GM19397 (cell line): ENCODE measurements around the gene HIPK2.
"Not testable (repeated sequence)": the region's sequence is repeated elsewhere in the genome, so short reads cannot be mapped to it uniquely, and the experiment has no call there.

Source experiments
- ATAC-seq: cut with Tn5 transposase; IDR thresholded peaks from one replicate; pipeline ENCODE4 v1.9.1; 2021; ENCODE audit warnings: mild to moderate bottlenecking, moderate library complexity; ENCODE audit not compliant: unreplicated experiment

HIPK2 gene

DNA sequence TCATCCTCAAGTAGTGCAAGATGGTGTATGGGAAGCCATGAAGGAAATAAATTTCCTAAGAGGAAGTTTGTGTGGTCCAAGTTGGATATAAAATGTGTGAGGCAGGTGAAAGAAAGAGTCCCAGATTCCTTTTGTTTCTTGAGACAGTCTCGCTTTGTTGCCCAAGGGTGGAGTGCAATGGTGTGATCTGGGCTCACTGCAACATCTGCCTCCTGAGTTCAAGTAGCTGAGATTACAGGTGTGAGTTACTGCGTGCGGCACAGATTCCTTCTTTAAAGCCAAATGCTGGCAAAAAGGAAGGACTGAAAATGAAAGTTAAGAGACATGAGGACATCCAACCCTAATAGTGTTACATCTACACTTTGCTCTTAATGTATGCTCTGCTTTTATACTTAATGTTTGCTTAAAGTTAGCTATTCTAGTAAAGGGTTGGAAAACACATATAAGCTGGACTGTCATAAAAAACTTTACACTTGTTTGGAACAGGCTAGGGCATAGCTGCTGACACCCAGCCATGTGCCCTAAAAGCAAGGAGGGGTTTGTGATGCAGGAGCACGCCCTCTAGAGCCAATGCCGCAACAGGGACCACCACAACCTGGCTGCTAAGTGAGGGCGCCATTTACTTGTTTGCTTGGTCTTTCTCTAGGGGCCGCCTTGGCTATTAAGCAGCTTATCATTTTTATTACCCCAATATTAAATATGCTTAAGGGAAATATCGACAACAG, 219.8 kb downstream of the HIPK2 start:
- ATAC-seq = no peak

GRCh38 chr7:139553991-139554700, 223.7 kb downstream of the HIPK2 start:
- ATAC-seq = not testable (repeated sequence)

GRCh38 chr7:139548302-139549028, 229.3 kb downstream of the HIPK2 start:
- ATAC-seq = no peak

DNA sequence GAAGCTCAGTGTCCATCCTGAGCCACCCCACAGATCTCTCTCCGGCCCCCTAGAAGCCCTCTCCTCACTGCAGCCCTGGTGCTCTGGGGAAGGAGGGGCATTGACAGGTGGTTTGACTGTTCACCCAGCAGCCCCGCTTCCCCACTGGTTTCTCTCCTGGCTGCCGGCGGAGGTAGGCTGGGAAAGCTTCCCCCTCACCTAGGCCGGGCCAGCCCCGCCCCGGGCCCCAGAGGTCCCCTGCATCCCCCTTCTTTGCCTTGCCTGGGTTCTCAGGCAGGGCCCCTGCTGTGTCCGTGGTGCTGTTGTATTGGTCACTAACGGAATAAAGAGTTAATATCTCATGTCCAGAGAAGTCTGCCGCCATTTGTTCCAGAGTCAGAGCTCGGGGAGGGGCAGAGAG, 233.2 kb downstream of the HIPK2 start:
- no peak for ATAC-seq

DNA sequence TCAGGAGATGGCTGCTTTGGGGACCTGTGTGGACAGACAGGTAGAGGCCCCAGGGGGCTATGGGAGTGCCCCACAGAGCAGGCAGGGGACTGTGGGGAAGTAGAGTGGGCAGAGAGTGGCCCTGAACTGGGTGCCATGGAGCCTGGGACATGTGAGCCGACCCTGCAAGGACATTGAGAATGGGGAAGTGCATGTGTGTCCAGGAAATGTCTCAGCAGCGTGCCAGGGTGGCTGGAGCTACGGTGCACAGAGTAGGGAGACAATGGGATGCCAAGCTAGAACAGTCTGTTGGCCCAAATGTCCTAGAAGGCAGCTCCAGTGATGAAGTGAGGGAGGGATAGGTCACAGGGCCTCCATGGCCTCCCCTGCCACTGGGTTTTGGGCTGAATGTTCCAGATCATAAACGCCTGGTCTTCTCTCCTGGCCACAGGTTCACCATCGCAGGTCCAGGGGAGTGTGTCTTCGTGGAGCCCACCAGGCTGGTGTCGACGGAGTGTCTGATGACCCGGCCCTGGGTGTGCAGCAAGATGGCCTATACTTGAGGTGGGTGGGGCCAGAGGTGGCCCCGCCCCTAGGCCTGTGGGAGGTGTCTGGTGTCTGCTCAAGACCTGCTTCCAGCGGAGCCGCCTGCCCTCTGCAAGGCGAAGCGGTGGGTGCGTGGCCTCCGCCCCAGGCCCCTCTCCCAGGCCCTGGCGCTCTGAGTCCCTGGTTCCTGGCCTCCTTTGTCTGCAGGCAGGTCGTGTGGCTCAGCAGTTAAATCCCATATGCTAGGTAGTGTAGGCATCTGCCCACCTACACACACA, 233.8 kb downstream of the HIPK2 start:
- ATAC-seq = no peak

GRCh38 chr7:139542308-139543151, 235.3 kb downstream of the HIPK2 start:
- ATAC-seq = no peak

DNA sequence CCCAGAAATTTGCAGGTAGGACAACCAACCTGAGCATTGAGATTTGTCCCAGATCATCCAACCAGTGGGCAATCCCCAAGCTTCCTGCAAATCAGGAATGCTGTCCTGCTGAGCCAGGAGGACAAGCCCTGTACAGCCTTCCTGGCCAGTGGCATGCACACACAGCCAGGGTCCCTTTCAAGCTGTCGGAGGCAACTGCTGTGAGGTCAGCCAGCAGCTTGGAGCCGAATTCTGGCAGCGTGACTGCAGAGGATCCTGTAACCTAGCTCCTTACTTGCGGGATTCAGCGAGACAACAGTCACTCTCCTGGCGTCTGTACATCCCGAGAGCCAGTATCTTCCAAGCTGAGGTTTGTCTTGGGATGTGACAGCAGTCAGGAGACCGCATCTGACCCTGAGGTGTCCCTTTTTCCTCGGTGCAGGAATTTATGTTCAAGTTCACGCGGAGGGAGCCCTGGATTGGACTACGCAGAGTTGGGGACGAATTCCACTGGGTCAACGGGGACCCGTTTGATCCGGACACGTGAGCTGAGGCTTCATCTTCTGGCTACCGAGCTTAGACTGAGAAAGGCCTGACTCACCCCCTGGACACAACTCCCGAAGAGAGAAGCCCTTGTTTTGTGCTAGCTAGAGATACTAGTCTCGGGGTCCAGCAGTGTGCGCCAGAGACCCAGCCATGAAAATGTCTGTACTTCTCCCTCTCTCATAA, 236.0 kb downstream of the HIPK2 start:
- no peak for ATAC-seq

GRCh38 chr7:139540203-139540602, 237.6 kb downstream of the HIPK2 start:
- no peak for ATAC-seq

GRCh38 chr7:139538881-139539635, 238.7 kb downstream of the HIPK2 start:
- no peak for ATAC-seq

DNA sequence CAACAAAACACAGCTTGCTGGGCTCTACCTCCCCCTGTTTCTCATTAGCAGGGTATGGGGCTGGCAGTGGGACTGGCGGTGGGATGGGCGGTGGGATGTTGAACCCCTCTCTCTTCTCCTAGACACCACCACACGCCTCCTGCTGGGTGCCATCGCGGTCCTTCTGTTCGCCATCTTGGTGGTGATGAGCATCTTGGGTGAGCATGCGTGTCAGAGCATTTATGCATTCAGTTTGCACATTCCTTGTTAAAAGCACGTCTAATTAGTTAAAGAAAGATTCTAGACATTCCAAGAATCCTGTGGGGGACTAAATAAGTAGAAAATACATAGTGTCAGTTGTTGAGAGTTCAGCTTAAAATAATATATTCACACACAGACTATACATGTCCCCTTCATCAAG, 241.6 kb downstream of the HIPK2 start:
- ATAC-seq = no peak

- no peak for ATAC-seq
These were observed 242.7 kb downstream of the HIPK2 start for GRCh38 chr7:139534966-139535651.

DNA sequence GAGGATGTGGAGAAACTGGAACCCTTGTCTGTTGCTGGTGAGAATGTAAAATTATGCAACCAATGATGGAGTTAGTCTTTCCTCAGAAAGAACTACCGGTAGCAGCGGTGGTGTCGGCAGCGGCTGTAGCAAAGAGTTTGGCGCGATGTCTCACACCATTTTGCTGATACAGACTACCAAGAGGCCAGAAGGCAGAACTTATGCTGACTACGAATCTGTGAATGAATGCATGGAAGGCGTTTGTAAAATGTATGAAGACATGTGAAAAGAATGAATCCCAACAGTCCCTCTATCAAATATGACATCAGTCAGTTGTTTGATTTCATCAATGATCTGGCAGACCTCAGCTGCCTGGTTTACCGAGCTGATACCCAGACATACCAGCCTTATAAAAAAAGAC, 243.7 kb downstream of the HIPK2 start:
- ATAC-seq = no peak

DNA sequence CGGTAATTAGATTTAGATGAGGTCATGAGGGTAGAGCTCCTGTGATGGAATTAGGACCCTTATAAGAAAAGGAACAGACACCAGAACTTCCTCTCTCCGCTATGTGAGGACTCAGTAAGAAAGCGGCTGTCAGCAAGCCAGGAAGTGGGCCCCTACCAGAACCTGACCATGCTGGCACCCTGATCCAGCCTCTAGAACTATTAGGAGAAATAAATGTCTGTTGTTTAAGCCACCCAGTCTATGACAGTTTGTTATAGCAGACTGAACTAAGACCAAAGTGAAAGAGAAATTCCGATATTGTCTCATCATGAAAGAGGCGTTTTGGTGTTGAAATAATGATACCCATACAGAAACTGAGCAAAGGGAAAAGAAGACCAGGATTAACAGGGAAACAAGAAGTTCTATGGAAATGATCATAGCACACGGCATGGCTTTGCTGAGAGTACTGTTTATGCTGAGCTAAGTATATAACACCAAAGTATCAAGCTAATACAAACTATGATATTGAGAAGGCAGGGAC, 245.1 kb downstream of the HIPK2 start:
- no peak for ATAC-seq

GRCh38 chr7:139531094-139531493, 246.7 kb downstream of the HIPK2 start:
- ATAC-seq = no peak

DNA sequence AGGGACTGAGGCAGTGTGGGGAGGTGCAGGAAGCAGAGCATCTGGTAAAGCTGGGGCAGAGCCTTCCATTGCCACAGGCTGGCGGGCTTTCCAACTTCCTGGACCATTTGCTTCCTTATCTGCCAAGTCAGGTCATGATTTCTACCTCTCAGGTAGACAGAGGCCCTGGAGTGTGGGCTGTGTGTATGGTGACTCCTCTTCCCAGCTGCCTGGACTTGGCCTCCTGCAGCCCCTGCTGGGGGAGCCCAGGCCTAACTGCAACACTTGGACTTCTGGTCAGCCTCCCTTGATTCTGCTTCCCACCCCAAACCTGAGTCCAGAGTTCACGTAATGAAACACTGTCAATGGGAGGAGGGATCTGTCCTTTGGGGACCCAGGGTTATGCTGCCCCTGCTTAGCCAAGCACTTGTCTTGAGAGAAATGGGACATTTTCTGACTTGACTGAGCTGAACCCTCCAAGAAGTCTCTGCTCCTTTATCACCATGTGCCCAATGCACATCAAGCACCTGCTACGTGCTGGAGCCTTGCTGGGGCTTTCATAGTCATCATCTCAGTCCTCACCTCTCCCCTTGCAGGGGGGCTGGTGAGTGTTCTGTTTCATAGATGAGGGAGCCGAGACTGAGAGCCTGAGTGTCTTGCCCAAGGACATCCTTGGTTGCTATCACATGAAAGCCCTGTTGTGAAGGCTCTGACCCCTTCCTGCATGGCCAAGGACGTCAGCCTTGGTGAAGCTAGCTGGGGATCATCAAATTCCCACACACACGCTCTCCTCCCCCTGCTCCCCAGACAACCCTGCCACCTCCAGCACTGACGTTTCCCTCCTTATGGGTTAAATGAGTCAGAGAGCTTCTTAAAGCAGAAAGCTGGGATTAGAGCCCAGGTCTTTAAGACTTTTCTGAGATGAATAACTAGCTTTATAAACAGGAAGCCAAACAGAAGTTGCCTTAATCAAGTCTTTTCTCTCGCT, 250.9 kb downstream of the HIPK2 start:
- ATAC-seq = no peak

GRCh38 chr7:139525750-139526149, 252.0 kb downstream of the HIPK2 start:
- ATAC-seq = no peak

GRCh38 chr7:139525239-139525638, 252.6 kb downstream of the HIPK2 start:
- no peak for ATAC-seq
